PC-9 (cell line): Measurements from ENCODE around the gene PI4KA.

ENCODE experiments used
- CTCF ChIP-seq: fragments of 200-600 bp; sonication (generic); conservative IDR thresholded peaks from 2 replicates; pipeline ENCODE4 v1.6.1; 2017; ENCODE audit warnings: mixed run types, antibody characterized with exemption, mild to moderate bottlenecking, moderate library complexity
- EZH2 ChIP-seq: fragments of 200-600 bp; sonication (generic); IDR thresholded peaks from 2 replicates; pipeline ENCODE4 v1.8.0; 2017; ENCODE audit warnings: antibody characterized with exemption, low read depth

GRCh38 chr22:20787223-20787622, 71.4 kb downstream of the PI4KA start:
- no peak for TF ChIP-seq EZH2
- no peak for TF ChIP-seq CTCF
